B cell (primary cell): ENCODE results near the gene ZNF211. TPM values are rescaled to one million over a fixed set of nuclear protein-coding genes. Genes with fewer than 3 reads are reported as not detected.
A peak's percentile ranks its signal among the peaks of the same experiment; 100 is the strongest.

ENCODE experiments used
- ATAC-seq: fragments of 200-7000 bp; cut with Tn5 transposase; one replicate; pipeline ENCODE4 v1.10.0; 2021; ENCODE audit warnings: low read depth, mild to moderate bottlenecking, moderate number of reproducible peaks, moderate library complexity
- CTCF ChIA-PET: fragments of 350-600 bp; sonication (Branson Sonifier 250); formaldehyde crosslinking; loops from one replicate; lab custom pipeline; 2021; ENCODE audit warnings: antibody characterized with exemption, inconsistent platforms; lab: Charles Lee
- POLR2A ChIA-PET: fragments of 350-600 bp; sonication (Branson Sonifier 250); formaldehyde crosslinking; loops from one replicate; lab custom pipeline; 2021; ENCODE audit warnings: antibody characterized with exemption; lab: Charles Lee
- DNase-seq: peaks from one replicate; pipeline ENCODE4 v3.0.0; 2013
- H2AFZ ChIP-seq: 2 replicates; pipeline ENCODE4 v1.6.1; 2012; ENCODE audit warnings: mild to moderate bottlenecking, low read depth, low read length; ENCODE audit not compliant: insufficient read depth, poor library complexity, severe bottlenecking
- H3K27ac ChIP-seq, 2 donors: 1 replicate in 1 of 2; 2 replicates in 1 of 2; pipeline ENCODE4 v1.5.1; 2012 to 2013; ENCODE audit warnings: low read length in 2 of 2, mild to moderate bottlenecking in 2 of 2, moderate library complexity in 1 of 2
- H3K27me3 ChIP-seq, 4 experiments: fragments of 200-600 bp in 1 of 4; sonication (generic) in 1 of 4; replicated peaks in 1 of 4; 1 replicate in 2 of 4; 2 replicates in 2 of 4; pipeline versions ENCODE4 v1.6.1 to v1.7.0; 2013 to 2016; ENCODE audit warnings: low read length in 3 of 4, mild to moderate bottlenecking in 2 of 4, mixed read lengths in 1 of 4, moderate library complexity in 1 of 4; ENCODE audit not compliant: insufficient read depth in 4 of 4, control insufficient read depth in 3 of 4; ENCODE audit errors: control extremely low read depth in 1 of 4
- H3K36me3 ChIP-seq, 2 experiments: replicated peaks in 1 of 2; 1 replicate in 1 of 2; 2 replicates in 1 of 2; pipeline versions ENCODE4 v1.6.1 to v1.7.1; 2013; ENCODE audit warnings: low read length in 1 of 2; ENCODE audit not compliant: insufficient read depth in 2 of 2, control insufficient read depth in 1 of 2; ENCODE audit errors: control extremely low read depth in 1 of 2, extremely low read depth in 1 of 2
- H3K4me1 ChIP-seq, 2 donors: fragments of 200-600 bp in 1 of 2; sonication (generic) in 1 of 2; 1 replicate in 1 of 2; 2 replicates in 1 of 2; pipeline versions ENCODE4 v1.5.1 to v1.6.1; 2013 to 2017; ENCODE audit warnings: low read length in 2 of 2; ENCODE audit not compliant: control insufficient read depth in 2 of 2, insufficient read depth in 2 of 2
- H3K4me2 ChIP-seq: replicated peaks from 2 replicates; pipeline ENCODE3; 2012; ENCODE audit warnings: mild to moderate bottlenecking, low read depth, low read length; ENCODE audit not compliant: poor library complexity, severe bottlenecking
- H3K4me3 ChIP-seq, 5 experiments: fragments of 200-600 bp in 1 of 5; sonication (generic) in 1 of 5; 1 replicate in 3 of 5; 2 replicates in 2 of 5; pipeline versions ENCODE4 v1.5.1 to v1.7.0; 2011 to 2016; ENCODE audit warnings: low read length in 4 of 5, mild to moderate bottlenecking in 4 of 5, low read depth in 2 of 5, control low read depth in 1 of 5, moderate library complexity in 1 of 5; ENCODE audit not compliant: insufficient read depth in 1 of 5; ENCODE audit errors: control extremely low read depth in 1 of 5, extremely low read depth in 1 of 5
- H3K79me2 ChIP-seq: fragments of 200-600 bp; sonication (generic); one replicate; pipeline ENCODE4 v1.6.0; 2016; ENCODE audit warnings: low read length; ENCODE audit not compliant: control insufficient read depth, insufficient read depth
- H3K9ac ChIP-seq: fragments of 200-600 bp; sonication (generic); 2 replicates; pipeline ENCODE4 v1.6.1; 2017; ENCODE audit warnings: mild to moderate bottlenecking, low read length, moderate library complexity
- H3K9me3 ChIP-seq, 3 donors: one replicate each; pipeline versions ENCODE4 v1.6.1 to v1.7.1; 2013; ENCODE audit warnings: low read length in 2 of 3; ENCODE audit not compliant: control insufficient read depth in 2 of 3, insufficient read depth in 1 of 3; ENCODE audit errors: control extremely low read depth in 1 of 3
- H4K20me1 ChIP-seq: 2 replicates; pipeline ENCODE4 v1.6.0; 2012; ENCODE audit warnings: mild to moderate bottlenecking, low read length; ENCODE audit not compliant: insufficient read depth, control insufficient read depth, poor library complexity, severe bottlenecking
- H3K27ac Mint-ChIP-seq: one replicate; pipeline ENCODE4 v1.8.0; 2021; ENCODE audit warnings: mixed read lengths
- H3K27me3 Mint-ChIP-seq: one replicate; pipeline ENCODE4 v1.8.0; 2021; ENCODE audit warnings: mixed read lengths
- H3K4me1 Mint-ChIP-seq: one replicate; pipeline ENCODE4 v1.8.0; 2021; ENCODE audit warnings: mixed read lengths
- H3K4me3 Mint-ChIP-seq: one replicate; pipeline ENCODE4 v1.8.0; 2021; ENCODE audit warnings: mixed read lengths
- H3K9me3 Mint-ChIP-seq: one replicate; pipeline ENCODE4 v1.8.0; 2022; ENCODE audit warnings: mixed read lengths; ENCODE audit not compliant: insufficient read depth
- EZH2 ChIP-seq: IDR thresholded peaks from 2 replicates; pipeline ENCODE4 v1.6.1; 2012; ENCODE audit warnings: borderline replicate concordance, low read depth, mild to moderate bottlenecking, moderate library complexity, low read length; ENCODE audit not compliant: insufficient read depth, poor library complexity, severe bottlenecking
- WGBS: methylation state at CpG from one replicate; pipeline ENCODE4 v1.1.5; 2013; ENCODE audit warnings: missing lambda C conversion rate; ENCODE audit not compliant: insufficient coverage; 5-methylcytosine and 5-hydroxymethylcytosine counted together
- intact Hi-C: fragments of 100-400 bp; cut with micrococcal nuclease; formaldehyde crosslinking; loops from one replicate; pipeline ENCODE4 v1.10.0; 2022
- polyA plus RNA-seq: library from polyadenylated mRNA; depleted of rRNA; stranded (reverse); fragments of >200 nt; gene quantifications from 2 replicates; pipeline ENCODE4 v1.2.3, GENCODE V29; 2012
- total RNA-seq, 2 donors: library from RNA; stranded (reverse); fragments of 120-200 nt in 1 of 2; gene quantifications; 1 replicate in 1 of 2; 2 replicates in 1 of 2; pipeline versions ENCODE4 v1.2.3 to v1.2.4, GENCODE V29; 2013 to 2022
- TF ChIP-seq, protein P1 (sequence below): fragments of 200-600 bp; IDR thresholded peaks from one replicate; pipeline ENCODE4 v1.8.0; 2022; ENCODE audit warnings: antibody characterized with exemption, mild to moderate bottlenecking

ZNF211 gene
- total and polyA plus RNA-seq, 2 donors (not counting 1 experiment from before 2014, with no cell fraction given): 24.4 to 53.5 TPM

DNA sequence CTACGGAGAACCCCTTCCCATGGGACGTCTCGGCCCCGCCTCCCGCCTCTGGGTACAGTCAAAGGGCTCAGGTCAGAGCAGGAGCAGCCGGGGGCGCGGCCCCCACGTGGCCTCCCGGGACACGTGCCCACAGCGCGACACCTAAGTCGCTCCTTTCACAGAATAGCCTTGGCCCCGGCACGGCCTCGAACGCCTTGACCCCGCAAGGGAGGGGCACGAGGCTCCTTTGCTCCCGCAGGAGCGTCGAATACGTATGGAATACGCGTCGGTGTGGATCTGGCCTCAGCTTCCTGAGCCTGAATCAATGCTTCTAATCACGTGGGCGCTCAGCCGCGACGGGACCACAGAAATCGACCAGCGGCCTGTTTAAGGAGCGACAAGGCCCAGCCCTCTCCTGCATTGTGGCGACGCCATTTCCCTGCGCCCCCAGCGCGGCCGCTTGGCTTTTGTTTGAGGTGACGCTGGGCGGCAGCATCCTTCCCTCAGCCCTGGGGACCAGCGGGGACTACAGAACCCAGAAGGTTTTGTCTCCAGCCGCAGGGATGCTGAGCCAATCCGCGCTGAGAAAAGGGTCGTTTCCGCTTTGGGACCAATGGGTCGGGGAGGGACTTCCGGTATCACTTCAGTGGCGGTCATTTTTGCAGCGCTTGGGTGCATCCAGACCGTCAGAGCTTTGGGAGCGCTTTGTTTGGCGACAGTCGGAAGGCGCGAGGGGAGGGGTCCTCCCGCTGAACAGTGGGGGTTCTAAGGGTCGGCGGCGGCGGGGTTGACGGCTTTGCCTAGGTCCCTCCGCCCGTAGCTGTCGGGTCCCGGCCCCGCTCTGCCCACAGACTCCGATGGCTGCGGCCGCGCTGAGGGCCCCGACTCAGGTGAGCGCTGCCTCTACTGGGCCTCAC is 49.2 kb upstream of the ZNF211 start, which contains the start of gene ZIK1:
Gene ZIK1, plus strand, starts transcription at position 625 of the 896 bp plus-strand sequence. Its CDS starts 212 bp downstream, at position 837.
- peaks cover 20 to 27% of the 10 kb centered on the region in 2 donors for H3K4me1 ChIP-seq
- peaks cover 4 to 16% of the 10 kb centered on the region in 2 experiments for H3K36me3 ChIP-seq
- H3K9me3 ChIP-seq: peaks cover under 1 to 60% (median 30%) of the 10 kb centered on the region in 3 donors
- H3K27ac Mint-ChIP-seq: peak within 1 kb of the TSS; percentile 96
- H3K27ac ChIP-seq: peak within 1 kb of the TSS; percentile 86 to 88
- peak within 1 kb of the TSS; percentile 98 for H2AFZ ChIP-seq
- ATAC-seq (peak; percentile 89), DNase-seq (peak; percentile 96)
- WGBS: 7% methylated on average over 74 of the region's 76 CpGs
- H3K4me2 ChIP-seq: peak within 1 kb of the TSS; percentile 92
- no peaks in the 10 kb centered on the region for H3K27me3 Mint-ChIP-seq
- peak within 1 kb of the TSS; percentile 83 for H3K9ac ChIP-seq
- intact Hi-C loops: loop anchor here (1.0 to 10.0 kb wide), 3 partner anchors 31 to 571 kb away; partner anchors contain the start of genes ZNF134, ZNF329 and ZNF551
- peaks cover 32% of the 10 kb centered on the region for H3K79me2 ChIP-seq
- H4K20me1 ChIP-seq: no peaks in the 10 kb centered on the region
- CTCF ChIA-PET: no interaction called here
- POLR2A ChIA-PET: interaction anchor here (1.0 kb wide), 1 partner anchor 47 kb away, joined by 4 read pairs; no protein-coding TSS in a partner anchor
- peak within 1 kb of the TSS; percentile 70 to 92 (median 77) for H3K4me3 ChIP-seq
- TF ChIP-seq EZH2: no peak
- TF ChIP-seq, protein P1, sequence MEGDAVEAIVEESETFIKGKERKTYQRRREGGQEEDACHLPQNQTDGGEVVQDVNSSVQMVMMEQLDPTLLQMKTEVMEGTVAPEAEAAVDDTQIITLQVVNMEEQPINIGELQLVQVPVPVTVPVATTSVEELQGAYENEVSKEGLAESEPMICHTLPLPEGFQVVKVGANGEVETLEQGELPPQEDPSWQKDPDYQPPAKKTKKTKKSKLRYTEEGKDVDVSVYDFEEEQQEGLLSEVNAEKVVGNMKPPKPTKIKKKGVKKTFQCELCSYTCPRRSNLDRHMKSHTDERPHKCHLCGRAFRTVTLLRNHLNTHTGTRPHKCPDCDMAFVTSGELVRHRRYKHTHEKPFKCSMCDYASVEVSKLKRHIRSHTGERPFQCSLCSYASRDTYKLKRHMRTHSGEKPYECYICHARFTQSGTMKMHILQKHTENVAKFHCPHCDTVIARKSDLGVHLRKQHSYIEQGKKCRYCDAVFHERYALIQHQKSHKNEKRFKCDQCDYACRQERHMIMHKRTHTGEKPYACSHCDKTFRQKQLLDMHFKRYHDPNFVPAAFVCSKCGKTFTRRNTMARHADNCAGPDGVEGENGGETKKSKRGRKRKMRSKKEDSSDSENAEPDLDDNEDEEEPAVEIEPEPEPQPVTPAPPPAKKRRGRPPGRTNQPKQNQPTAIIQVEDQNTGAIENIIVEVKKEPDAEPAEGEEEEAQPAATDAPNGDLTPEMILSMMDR: no peak
- H3K9me3 Mint-ChIP-seq: peaks cover 14% of the 10 kb centered on the region
- no peaks in the 10 kb centered on the region for H3K27me3 ChIP-seq
- H3K4me3 Mint-ChIP-seq: peak within 1 kb of the TSS; percentile 99
- H3K4me1 Mint-ChIP-seq: peaks cover 21% of the 10 kb centered on the region
